C1 segment of cervical spinal cord (tissue), 14 donors: ENCODE results near the gene ACBD7.

Source experiments
- DNase-seq, 14 donors: peaks; one replicate each; lab custom pipeline; 2025; lab: John Stamatoyannopoulos, UW

Gene ACBD7

GRCh38 chr10:15092855-15093408 is 4.4 kb upstream of the ACBD7 start:
- no peak for DNase-seq

GRCh38 chr10:15091418-15091817 is 2.8 kb upstream of the ACBD7 start:
- no peak for DNase-seq

- peak in 9 of 14 donors; percentile 14 to 35 (median 21) for DNase-seq
Measured at GRCh38 chr10:15084502-15084922, 4.1 kb downstream of the ACBD7 start.

GRCh38 chr10:15083674-15084501 is 4.7 kb downstream of the ACBD7 start:
- DNase-seq, result no peak

GRCh38 chr10:15075421-15075820 is 13.2 kb downstream of the ACBD7 start:
- DNase-seq, result no peak

GRCh38 chr10:15072358-15072757 is 16.2 kb downstream of the ACBD7 start:
- no peak for DNase-seq

- DNase-seq, result no peak
Measured at GRCh38 chr10:15069230-15069629, 19.3 kb downstream of the ACBD7 start.

GRCh38 chr10:15068802-15069201 is 19.8 kb downstream of the ACBD7 start:
- no peak for DNase-seq

- DNase-seq, result no peak
Measured at GRCh38 chr10:15067154-15067553, 21.4 kb downstream of the ACBD7 start.

GRCh38 chr10:15060638-15061037 is 27.9 kb downstream of the ACBD7 start:
- no peak for DNase-seq

GRCh38 chr10:15059914-15060313 is 28.7 kb downstream of the ACBD7 start:
- no peak for DNase-seq

- DNase-seq, result no peak
Measured at GRCh38 chr10:15058689-15059088, 29.9 kb downstream of the ACBD7 start.

GRCh38 chr10:15053061-15053460 is 35.5 kb downstream of the ACBD7 start:
- no peak for DNase-seq

- DNase-seq, result no peak
Measured at GRCh38 chr10:15052121-15052520, 36.5 kb downstream of the ACBD7 start.

GRCh38 chr10:15049533-15049932 is 39.0 kb downstream of the ACBD7 start:
- no peak for DNase-seq

- DNase-seq, result no peak
Measured at GRCh38 chr10:15046626-15047025, 42.0 kb downstream of the ACBD7 start.

- no peak for DNase-seq
Measured at GRCh38 chr10:15045380-15045779, 43.2 kb downstream of the ACBD7 start.

GRCh38 chr10:15043674-15044073 is 44.9 kb downstream of the ACBD7 start, which contains the start of gene OLAH:
OLAH (plus strand) TSS chr10:15043943; CDS start chr10:15047289, 3,346 bp downstream.
- no peak for DNase-seq

- no peak for DNase-seq
Measured at GRCh38 chr10:15038416-15038815, 50.2 kb downstream of the ACBD7 start.

GRCh38 chr10:15037691-15038090 is 50.9 kb downstream of the ACBD7 start:
- no peak for DNase-seq

GRCh38 chr10:15035385-15036301 is 52.9 kb downstream of the ACBD7 start:
- peak in 8 of 14 donors; percentile 3 to 39 (median 22) for DNase-seq

- DNase-seq, result no peak
Measured at GRCh38 chr10:15027741-15028140, 60.8 kb downstream of the ACBD7 start.
